Mesenchymal stem cell (in vitro differentiated cells and primary cell): ENCODE results near the gene HMGXB4.

ENCODE experiments used
- DNase-seq: peaks from one replicate; pipeline ENCODE4 v3.0.0-alpha.2; 2013
- H2AFZ ChIP-seq: one replicate; pipeline ENCODE4 v1.6.1; 2013; ENCODE audit warnings: low read depth, mild to moderate bottlenecking, control low read depth, inconsistent platforms, low read length, moderate library complexity
- H2AK5ac ChIP-seq: 2 replicates; pipeline ENCODE4 v1.6.1; 2013; ENCODE audit warnings: low read length, moderate library complexity, mild to moderate bottlenecking, inconsistent platforms; ENCODE audit not compliant: severe bottlenecking
- H2BK120ac ChIP-seq: one replicate; pipeline ENCODE4 v1.6.1; 2013; ENCODE audit warnings: low read depth, mild to moderate bottlenecking, inconsistent platforms, low read length, moderate library complexity
- H2BK12ac ChIP-seq, 2 experiments: one replicate each; pipeline ENCODE4 v1.6.1; 2013; ENCODE audit warnings: inconsistent platforms in 2 of 2, low read length in 2 of 2, mild to moderate bottlenecking in 2 of 2, moderate library complexity in 2 of 2, control low read depth in 1 of 2
- H2BK15ac ChIP-seq: one replicate; pipeline ENCODE4 v1.6.1; 2013; ENCODE audit warnings: mild to moderate bottlenecking, low read depth, inconsistent platforms; ENCODE audit not compliant: poor library complexity, severe bottlenecking
- H2BK5ac ChIP-seq: 2 replicates; pipeline ENCODE4 v1.6.1; 2013; ENCODE audit warnings: low read depth, mild to moderate bottlenecking, low read length, control low read depth, inconsistent platforms; ENCODE audit not compliant: poor library complexity, severe bottlenecking
- H3K14ac ChIP-seq, 2 experiments: one replicate each; pipeline ENCODE4 v1.6.1; 2013; ENCODE audit warnings: inconsistent platforms in 2 of 2, low read length in 2 of 2, control low read depth in 1 of 2, mild to moderate bottlenecking in 1 of 2, moderate library complexity in 1 of 2
- H3K18ac ChIP-seq, 2 experiments: one replicate each; pipeline ENCODE4 v1.6.1; 2013; ENCODE audit warnings: inconsistent platforms in 2 of 2, low read length in 2 of 2, control low read depth in 1 of 2, low read depth in 1 of 2, mild to moderate bottlenecking in 1 of 2
- H3K23ac ChIP-seq, 2 experiments: one replicate each; pipeline ENCODE4 v1.6.1; 2013; ENCODE audit warnings: inconsistent platforms in 2 of 2, low read length in 2 of 2, mild to moderate bottlenecking in 2 of 2, moderate library complexity in 2 of 2, control low read depth in 1 of 2
- H3K27ac ChIP-seq: 2 replicates; pipeline ENCODE4 v1.5.1; 2013; ENCODE audit warnings: mild to moderate bottlenecking, moderate library complexity, low read length, control low read depth, inconsistent platforms; ENCODE audit not compliant: poor library complexity, severe bottlenecking
- H3K27me3 ChIP-seq, 2 experiments: 2 replicates each; pipeline versions ENCODE4 v1.6.1 to v1.7.0; 2013; ENCODE audit warnings: low read length in 2 of 2, mild to moderate bottlenecking in 2 of 2, moderate library complexity in 2 of 2, control low read depth in 1 of 2, inconsistent platforms in 1 of 2; ENCODE audit not compliant: control insufficient read depth in 1 of 2, insufficient read depth in 1 of 2
- H3K36me3 ChIP-seq, 2 experiments: 2 replicates each; pipeline versions ENCODE4 v1.6.1 to v1.7.0; 2013; ENCODE audit warnings: low read length in 2 of 2, control low read depth in 1 of 2, inconsistent platforms in 1 of 2, low read depth in 1 of 2, mild to moderate bottlenecking in 1 of 2; ENCODE audit not compliant: insufficient read depth in 2 of 2, control insufficient read depth in 1 of 2
- H3K4ac ChIP-seq, 2 experiments: one replicate each; pipeline ENCODE4 v1.6.1; 2013; ENCODE audit warnings: inconsistent platforms in 2 of 2, low read length in 2 of 2, mild to moderate bottlenecking in 2 of 2, moderate library complexity in 2 of 2, control low read depth in 1 of 2, low read depth in 1 of 2
- H3K4me1 ChIP-seq: 2 replicates; pipeline ENCODE4 v1.6.1; 2013; ENCODE audit warnings: low read depth, low read length, control low read depth; ENCODE audit not compliant: control insufficient read depth, insufficient read depth
- H3K4me2 ChIP-seq: 2 replicates; pipeline ENCODE4 v1.6.1; 2013; ENCODE audit warnings: low read length, mild to moderate bottlenecking, inconsistent platforms; ENCODE audit not compliant: poor library complexity, severe bottlenecking
- H3K4me3 ChIP-seq, 2 experiments: 2 replicates each; pipeline versions ENCODE4 v1.5.1 to v1.7.0; 2013; ENCODE audit warnings: low read length in 2 of 2, mild to moderate bottlenecking in 2 of 2, control low read depth in 1 of 2, low read depth in 1 of 2; ENCODE audit not compliant: insufficient read depth in 1 of 2
- H3K79me1 ChIP-seq: replicated peaks from 2 replicates; pipeline ENCODE4 v1.6.1; 2013; ENCODE audit warnings: mild to moderate bottlenecking, control low read depth, low read length, inconsistent platforms; ENCODE audit not compliant: poor library complexity, severe bottlenecking
- H3K9ac ChIP-seq: 2 replicates; pipeline ENCODE4 v1.7.0; 2013; ENCODE audit warnings: mild to moderate bottlenecking, low read length, moderate library complexity
- H3K9me3 ChIP-seq: 2 replicates; pipeline ENCODE4 v1.7.0; 2013; ENCODE audit warnings: mild to moderate bottlenecking, low read length; ENCODE audit not compliant: control insufficient read depth
- H4K8ac ChIP-seq: one replicate; pipeline ENCODE4 v1.6.1; 2013; ENCODE audit warnings: inconsistent platforms, mild to moderate bottlenecking, low read length, moderate library complexity
- H4K91ac ChIP-seq: one replicate; pipeline ENCODE4 v1.6.1; 2013; ENCODE audit warnings: mild to moderate bottlenecking, low read length, inconsistent platforms
- WGBS: methylation state at CpG from one replicate; pipeline ENCODE4 v1.1.7; 2013; ENCODE audit warnings: mixed read lengths; 5-methylcytosine and 5-hydroxymethylcytosine counted together

HMGXB4 gene

GRCh38 chr22:35276019-35276418, 18.7 kb downstream of the HMGXB4 start:
- Histone ChIP-seq H2AK5ac (no peak overlapping the region), H2AFZ (no peak overlapping the region)

GRCh38 chr22:35288116-35288515, 30.8 kb downstream of the HMGXB4 start:
- Histone ChIP-seq H3K4me3 (no peak overlapping the region), H3K18ac (no peak overlapping the region), H2AFZ (no peak overlapping the region), H3K9me3 (no peaks in the 10 kb centered on the region), H3K14ac (no peak overlapping the region), H2BK120ac (no peak overlapping the region), H3K36me3 (peaks cover 23 to 88% of the 10 kb centered on the region in 2 experiments), H4K91ac (no peak overlapping the region), H2BK12ac (no peak overlapping the region), H3K79me1 (peaks cover 3% of the 10 kb centered on the region), H4K8ac (no peak overlapping the region), H3K9ac (no peak overlapping the region), H3K23ac (no peak overlapping the region), H3K4me1 (peaks cover 2% of the 10 kb centered on the region), H3K4ac (no peak overlapping the region), H2BK5ac (no peak overlapping the region), H3K27ac (no peak overlapping the region), H2BK15ac (no peak overlapping the region), H2AK5ac (no peak overlapping the region), H3K27me3 (no peaks in the 10 kb centered on the region), H3K4me2 (no peak overlapping the region)
- no peak for DNase-seq
- 100% methylated on average over 1 of the region's 1 CpG for WGBS

More at GRCh38 chr22:35276019-35276418, 18.7 kb downstream of the HMGXB4 start:
- Histone ChIP-seq H2BK5ac (no peak overlapping the region), H4K8ac (no peak overlapping the region), H3K36me3 (peaks cover 15 to 69% of the 10 kb centered on the region in 2 experiments), H3K27ac (no peak overlapping the region), H2BK15ac (no peak overlapping the region), H3K27me3 (no peaks in the 10 kb centered on the region), H3K14ac (no peak overlapping the region), H2BK120ac (no peak overlapping the region), H3K9me3 (no peaks in the 10 kb centered on the region), H3K4me3 (no peak overlapping the region), H3K4me2 (no peak overlapping the region), H3K23ac (no peak overlapping the region), H4K91ac (no peak overlapping the region), H3K4me1 (no peaks in the 10 kb centered on the region), H3K79me1 (peaks cover 38% of the 10 kb centered on the region), H3K9ac (no peak overlapping the region), H3K18ac (no peak overlapping the region), H3K4ac (no peak overlapping the region), H2BK12ac (no peak overlapping the region)
- DNase-seq, result no peak
- 96% methylated on average over 2 of the region's 4 CpGs for WGBS

- no peak overlapping the region for H3K23ac ChIP-seq
Measured at GRCh38 chr22:35292786-35293185, 35.5 kb downstream of the HMGXB4 start.

GRCh38 chr22:35296051-35296450, 38.8 kb downstream of the HMGXB4 start:
- H2BK120ac ChIP-seq, result no peak overlapping the region
- H3K79me1 ChIP-seq, result peaks cover 4% of the 10 kb centered on the region
- H3K36me3 ChIP-seq, result peaks cover 11 to 54% of the 10 kb centered on the region in 2 experiments
- no peak overlapping the region for H3K27ac ChIP-seq
- H3K4me3 ChIP-seq, result no peak overlapping the region
- no peak overlapping the region for H3K23ac ChIP-seq
- peaks cover 6% of the 10 kb centered on the region for H3K4me1 ChIP-seq
- no peak for DNase-seq
- H3K9ac ChIP-seq, result no peak overlapping the region
- no peak overlapping the region for H4K8ac ChIP-seq
- H2AFZ ChIP-seq, result no peak overlapping the region
- H3K4me2 ChIP-seq, result no peak overlapping the region
- no peaks in the 10 kb centered on the region for H3K9me3 ChIP-seq
- no peak overlapping the region for H3K14ac ChIP-seq
- H2BK12ac ChIP-seq, result no peak overlapping the region
- no peak overlapping the region for H4K91ac ChIP-seq
- no peak overlapping the region for H3K4ac ChIP-seq
- no peak overlapping the region for H2AK5ac ChIP-seq
- H3K18ac ChIP-seq, result no peak overlapping the region
- no peak overlapping the region for H2BK15ac ChIP-seq
- H3K27me3 ChIP-seq, result no peaks in the 10 kb centered on the region
- no peak overlapping the region for H2BK5ac ChIP-seq

More at GRCh38 chr22:35292786-35293185, 35.5 kb downstream of the HMGXB4 start:
- Histone ChIP-seq H3K4me2 (no peak overlapping the region), H2BK5ac (no peak overlapping the region), H3K18ac (no peak overlapping the region), H3K79me1 (peaks cover 4% of the 10 kb centered on the region), H2BK12ac (no peak overlapping the region), H3K14ac (no peak overlapping the region), H3K4me3 (no peak overlapping the region), H3K36me3 (peaks cover 20 to 80% of the 10 kb centered on the region in 2 experiments), H4K91ac (no peak overlapping the region), H2AK5ac (no peak overlapping the region), H3K4me1 (peaks cover 2% of the 10 kb centered on the region), H3K4ac (no peak overlapping the region), H2BK15ac (no peak overlapping the region), H2AFZ (no peak overlapping the region), H2BK120ac (no peak overlapping the region), H4K8ac (no peak overlapping the region), H3K27ac (peak overlapping the region; percentile 13), H3K9ac (no peak overlapping the region), H3K9me3 (no peaks in the 10 kb centered on the region), H3K27me3 (no peaks in the 10 kb centered on the region)
- DNase-seq, result no peak
- WGBS, result 96% methylated on average over 2 of the region's 3 CpGs
